Measurements from ENCODE around the gene IFITM1.
"Not testable (repeated sequence)": the region's sequence is repeated elsewhere in the genome, so short reads cannot be mapped to it uniquely, and the experiment has no call there.

Gene IFITM1

GRCh38 chr11:332651-333480, 19.0 kb downstream of the IFITM1 start:
- no peaks in the 10 kb centered on the region for H3K27me3 ChIP-seq (ENCODE audit: insufficient read depth, insufficient read length)
- TF ChIP-seq YY1 (IDR thresholded peaks at IDR 0.05; ENCODE audit: insufficient read depth, insufficient read length) = no peak
- TF ChIP-seq SUZ12 (IDR thresholded peaks at IDR 0.05; ENCODE audit: extremely low read depth, insufficient read depth, insufficient read length) = no peak
- no peak for TF ChIP-seq ZNF274 (IDR thresholded peaks at IDR 0.05; ENCODE audit: low read depth, low read length)
- no peak overlapping the region for H3K9ac ChIP-seq (ENCODE audit: insufficient read length, low read depth)
- H3K4me1 ChIP-seq (ENCODE audit: insufficient read depth, insufficient read length) = peaks cover 22% of the 10 kb centered on the region
- H3K36me3 ChIP-seq (ENCODE audit: insufficient read depth, insufficient read length, low read length) = no peaks in the 10 kb centered on the region
- no peak for DNase-seq (ENCODE audit: low read depth, low spot score)
- H3K4me3 ChIP-seq (ENCODE audit: insufficient read length, low read depth) = no peak overlapping the region
- peaks cover 29% of the 10 kb centered on the region for H3K9me3 ChIP-seq (ENCODE audit: insufficient read depth, low read length)

DNA sequence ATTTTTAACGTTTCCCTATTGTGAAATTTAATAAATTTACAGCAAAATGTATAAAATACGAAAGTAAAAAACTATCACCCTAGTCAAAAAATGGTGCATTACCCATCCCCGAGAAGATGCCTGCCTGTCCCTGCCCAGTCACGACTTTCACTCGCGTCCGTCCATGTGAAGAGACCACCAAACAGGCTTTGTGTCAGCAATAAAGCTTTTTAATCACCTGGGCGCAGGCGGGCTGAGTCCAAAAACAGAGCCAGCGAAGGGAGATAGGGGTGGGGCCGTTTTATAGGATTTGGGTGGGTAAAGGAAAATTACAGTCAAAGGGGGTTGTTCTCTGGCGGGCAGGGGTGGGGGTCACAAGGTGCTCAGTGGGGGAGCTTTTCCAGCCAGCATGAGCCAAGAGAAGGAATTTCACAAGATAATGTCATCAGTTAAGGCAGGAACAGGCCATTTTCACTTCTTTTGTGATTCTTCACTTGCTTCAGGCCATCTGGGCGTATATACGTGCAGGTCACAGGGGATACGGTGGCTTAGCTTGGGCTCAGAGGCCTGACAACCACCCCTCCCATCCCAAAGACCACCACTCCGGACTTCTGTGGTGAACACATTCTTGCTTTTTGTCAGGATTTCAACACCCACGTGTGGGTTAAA, 19.9 kb downstream of the IFITM1 start:
- peak; percentile 61 for DNase-seq (ENCODE audit: low read depth, low spot score)
- not testable (repeated sequence) for H3K36me3 ChIP-seq (ENCODE audit: insufficient read depth, insufficient read length, low read length); H3K4me3 ChIP-seq (ENCODE audit: insufficient read length, low read depth); H3K27me3 ChIP-seq (ENCODE audit: insufficient read depth, insufficient read length)
- Histone ChIP-seq H3K9me3 (ENCODE audit: insufficient read depth, low read length) (peaks cover 29% of the 10 kb centered on the region), H3K9ac (ENCODE audit: insufficient read length, low read depth) (peak overlapping the region; percentile 72), H3K4me1 (ENCODE audit: insufficient read depth, insufficient read length) (peaks cover 22% of the 10 kb centered on the region)

- peak overlapping the region; percentile 72 for H3K9ac ChIP-seq (ENCODE audit: insufficient read length, low read depth)
Measured at GRCh38 chr11:334264-334994, 20.6 kb downstream of the IFITM1 start.

GRCh38 chr11:335779-336658, 22.2 kb downstream of the IFITM1 start:
- Histone ChIP-seq H3K9ac (ENCODE audit: insufficient read length, low read depth) (peak overlapping the region; percentile 59), H3K27me3 (ENCODE audit: insufficient read depth, insufficient read length) (no peaks in the 10 kb centered on the region), H3K4me3 (ENCODE audit: insufficient read length, low read depth) (no peak overlapping the region), H3K36me3 (ENCODE audit: insufficient read depth, insufficient read length, low read length) (no peaks in the 10 kb centered on the region), H3K9me3 (ENCODE audit: insufficient read depth, low read length) (peaks cover 24% of the 10 kb centered on the region), H3K4me1 (ENCODE audit: insufficient read depth, insufficient read length) (peaks cover 19% of the 10 kb centered on the region)
- no peak for TF ChIP-seq SUZ12 (IDR thresholded peaks at IDR 0.05; ENCODE audit: extremely low read depth, insufficient read depth, insufficient read length)
- no peak for DNase-seq (ENCODE audit: low read depth, low spot score)

More at GRCh38 chr11:334264-334994, 20.6 kb downstream of the IFITM1 start:
- peaks cover 29% of the 10 kb centered on the region for H3K9me3 ChIP-seq (ENCODE audit: insufficient read depth, low read length)
- peaks cover 22% of the 10 kb centered on the region for H3K4me1 ChIP-seq (ENCODE audit: insufficient read depth, insufficient read length)
- H3K36me3 ChIP-seq (ENCODE audit: insufficient read depth, insufficient read length, low read length) = no peaks in the 10 kb centered on the region
- H3K27me3 ChIP-seq (ENCODE audit: insufficient read depth, insufficient read length) = no peaks in the 10 kb centered on the region
- no peak for TF ChIP-seq SUZ12 (IDR thresholded peaks at IDR 0.05; ENCODE audit: extremely low read depth, insufficient read depth, insufficient read length)
- no peak for TF ChIP-seq YY1 (IDR thresholded peaks at IDR 0.05; ENCODE audit: insufficient read depth, insufficient read length)
- TF ChIP-seq ZNF274 (IDR thresholded peaks at IDR 0.05; ENCODE audit: low read depth, low read length) = no peak
- peak; percentile 78 for DNase-seq (ENCODE audit: low read depth, low spot score)
- H3K4me3 ChIP-seq (ENCODE audit: insufficient read length, low read depth) = peak overlapping the region; percentile 26

DNA sequence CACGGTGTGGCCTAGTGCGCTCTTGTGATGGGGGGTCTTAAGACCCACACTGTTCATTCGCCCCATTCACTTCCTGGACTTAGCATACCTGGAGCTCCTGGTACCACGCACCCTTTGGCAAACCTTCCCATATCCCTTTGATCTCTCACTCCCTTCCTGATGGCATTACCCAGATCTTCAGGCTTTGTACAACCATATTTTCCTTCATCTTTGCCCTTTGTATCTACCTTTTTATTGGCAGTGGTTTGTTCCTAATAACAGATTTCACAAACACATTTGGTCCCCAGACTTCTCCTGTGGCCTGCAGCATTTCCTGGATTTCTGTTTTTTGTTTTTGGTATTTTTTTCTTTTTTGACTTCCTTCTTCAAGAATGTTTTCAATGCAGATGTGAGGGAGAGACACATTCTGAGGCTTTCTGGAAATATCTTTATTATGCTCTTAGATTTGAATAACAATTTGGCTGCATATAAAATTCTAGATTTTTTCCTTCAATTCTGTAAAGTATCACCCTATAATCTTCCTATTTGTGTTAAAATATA, 22.9 kb downstream of the IFITM1 start:
- H3K27me3 ChIP-seq (ENCODE audit: insufficient read depth, insufficient read length) = no peaks in the 10 kb centered on the region
- peaks cover 22% of the 10 kb centered on the region for H3K4me1 ChIP-seq (ENCODE audit: insufficient read depth, insufficient read length)
- TF ChIP-seq ZNF274 (IDR thresholded peaks at IDR 0.05; ENCODE audit: low read depth, low read length) = no peak
- no peak for TF ChIP-seq YY1 (IDR thresholded peaks at IDR 0.05; ENCODE audit: insufficient read depth, insufficient read length)
- TF ChIP-seq SUZ12 (IDR thresholded peaks at IDR 0.05; ENCODE audit: extremely low read depth, insufficient read depth, insufficient read length) = no peak
- no peaks in the 10 kb centered on the region for H3K36me3 ChIP-seq (ENCODE audit: insufficient read depth, insufficient read length, low read length)
- H3K9ac ChIP-seq (ENCODE audit: insufficient read length, low read depth) = no peak overlapping the region
- no peak for DNase-seq (ENCODE audit: low read depth, low spot score)
- no peak overlapping the region for H3K4me3 ChIP-seq (ENCODE audit: insufficient read length, low read depth)
- H3K9me3 ChIP-seq (ENCODE audit: insufficient read depth, low read length) = peaks cover 24% of the 10 kb centered on the region

- Histone ChIP-seq H3K9ac (ENCODE audit: insufficient read length, low read depth) (no peak overlapping the region), H3K36me3 (ENCODE audit: insufficient read depth, insufficient read length, low read length) (no peaks in the 10 kb centered on the region), H3K4me1 (ENCODE audit: insufficient read depth, insufficient read length) (peaks cover 22% of the 10 kb centered on the region), H3K4me3 (ENCODE audit: insufficient read length, low read depth) (no peak overlapping the region), H3K9me3 (ENCODE audit: insufficient read depth, low read length) (peaks cover 16% of the 10 kb centered on the region), H3K27me3 (ENCODE audit: insufficient read depth, insufficient read length) (no peaks in the 10 kb centered on the region)
- no peak for TF ChIP-seq ZNF274 (IDR thresholded peaks at IDR 0.05; ENCODE audit: low read depth, low read length)
- TF ChIP-seq SUZ12 (IDR thresholded peaks at IDR 0.05; ENCODE audit: extremely low read depth, insufficient read depth, insufficient read length) = no peak
- TF ChIP-seq YY1 (IDR thresholded peaks at IDR 0.05; ENCODE audit: insufficient read depth, insufficient read length) = no peak
- no peak for DNase-seq (ENCODE audit: low read depth, low spot score)
Measured at GRCh38 chr11:337711-338110, 23.9 kb downstream of the IFITM1 start.
